AG04449 (cell line): ENCODE results near the gene TBX5.

Experiments
- CTCF ChIA-PET: fragments of 350-600 bp; formaldehyde crosslinking; extraction: SDS; loops from one replicate; lab custom pipeline; 2021; ENCODE audit warnings: antibody characterized with exemption; lab: Yijun Ruan, JAX
- POLR2A ChIA-PET: fragments of 400-600, 350-600 bp; formaldehyde crosslinking; extraction: SDS; loops from one replicate; lab custom pipeline; 2020; ENCODE audit warnings: antibody characterized with exemption, inconsistent platforms; lab: Yijun Ruan, JAX
- DNase-seq: peaks from one replicate; pipeline ENCODE4 v3.0.0-alpha.2; 2010; ENCODE audit warnings: low read depth, low spot score
- H3K4me3 ChIP-seq: 2 replicates; pipeline ENCODE4 v1.5.1; 2011; ENCODE audit warnings: low read depth, mild to moderate bottlenecking, control low read depth, low read length
- CTCF ChIP-seq: IDR thresholded peaks from one replicate; pipeline ENCODE4 v1.5.1; 2011; ENCODE audit warnings: mild to moderate bottlenecking, moderate library complexity, low read length, control low read depth, inconsistent platforms; ENCODE audit not compliant: insufficient read depth; ENCODE audit errors: missing control alignments

Gene TBX5

GRCh38 chr12:114404083-114404925, 1.6 kb downstream of the TBX5 start:
- peak overlapping the region; percentile 43 for H3K4me3 ChIP-seq
- no peak for TF ChIP-seq CTCF
- CTCF ChIA-PET, result no interaction called here
- POLR2A ChIA-PET, result no interaction called here
- no peak for DNase-seq

GRCh38 chr12:114403690-114404066, 2.3 kb downstream of the TBX5 start:
- no peak overlapping the region for H3K4me3 ChIP-seq
- no peak for TF ChIP-seq CTCF
- ChIA-PET CTCF (no interaction called here), POLR2A (no interaction called here)
- no peak for DNase-seq

GRCh38 chr12:114403011-114403689, 2.8 kb downstream of the TBX5 start:
- TF ChIP-seq CTCF, result no peak
- CTCF ChIA-PET, result no interaction called here
- no peak for DNase-seq
- POLR2A ChIA-PET, result no interaction called here
- no peak overlapping the region for H3K4me3 ChIP-seq

GRCh38 chr12:114402084-114402717, 3.7 kb downstream of the TBX5 start:
- no peak for TF ChIP-seq CTCF
- no peak for DNase-seq
- H3K4me3 ChIP-seq, result no peak overlapping the region
- POLR2A ChIA-PET, result no interaction called here
- CTCF ChIA-PET, result no interaction called here

GRCh38 chr12:114401328-114402083, 4.4 kb downstream of the TBX5 start:
- ChIA-PET POLR2A (no interaction called here), CTCF (no interaction called here)
- no peak overlapping the region for H3K4me3 ChIP-seq
- TF ChIP-seq CTCF, result no peak
- DNase-seq, result no peak
